NB4 (cell line): ENCODE data around the gene SPP1.

Experiments used
- CTCF ChIP-seq: IDR thresholded peaks from one replicate; pipeline ENCODE4 v1.5.1; 2012; ENCODE audit warnings: low read depth, low read length
- POLR2A ChIP-seq: IDR thresholded peaks from 2 replicates; pipeline ENCODE4 v1.6.1; 2011; ENCODE audit warnings: mild to moderate bottlenecking; ENCODE audit not compliant: insufficient read length; ENCODE audit errors: extremely low read depth

DNA sequence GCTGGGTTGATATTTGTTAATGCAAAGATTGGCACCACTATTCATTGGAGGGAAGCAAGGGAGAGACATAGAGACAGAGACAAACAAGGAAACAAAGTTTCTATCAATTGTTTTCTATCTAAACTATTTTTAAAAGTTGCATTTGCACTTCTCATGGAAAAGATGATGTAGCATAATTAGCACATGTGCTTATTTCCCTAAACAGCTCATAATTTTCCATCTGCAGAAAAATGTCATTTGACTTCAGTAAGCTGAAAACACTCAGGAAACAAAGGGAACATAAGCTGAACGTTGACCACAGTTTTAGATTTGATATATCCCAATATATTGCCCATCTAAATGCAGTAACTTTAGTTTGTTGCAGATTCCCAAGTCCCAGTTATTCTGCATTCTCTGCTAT, 18.5 kb upstream of the SPP1 start:
- no peak for TF ChIP-seq CTCF
- no peak for TF ChIP-seq POLR2A
